Activated naive CD8-positive, alpha-beta T cell treated with anti-CD3 and anti-CD28 coated beads for 36 hours (primary cell): ENCODE measurements around the gene WWOX. TPM values are rescaled to one million over a fixed set of nuclear protein-coding genes. Genes with fewer than 3 reads are reported as not detected.

Experiments
- DNase-seq: peaks from one replicate; pipeline ENCODE4 v3.0.0; 2021
- H3K27ac Mint-ChIP-seq: one replicate; pipeline ENCODE4 v1.8.0; 2022; ENCODE audit warnings: mild to moderate bottlenecking, moderate library complexity, mixed read lengths
- H3K27me3 Mint-ChIP-seq: one replicate; pipeline ENCODE4 v1.8.0; 2022; ENCODE audit warnings: mild to moderate bottlenecking, mixed read lengths
- H3K36me3 Mint-ChIP-seq: one replicate; pipeline ENCODE4 v1.8.0; 2021; ENCODE audit warnings: mild to moderate bottlenecking, mixed read lengths
- H3K4me1 Mint-ChIP-seq: one replicate; pipeline ENCODE4 v1.8.0; 2021; ENCODE audit warnings: mixed read lengths
- H3K4me3 Mint-ChIP-seq: one replicate; pipeline ENCODE4 v1.8.0; 2022; ENCODE audit warnings: mild to moderate bottlenecking, moderate library complexity, mixed read lengths
- H3K9me3 Mint-ChIP-seq: one replicate; pipeline ENCODE4 v1.8.0; 2022; ENCODE audit warnings: mixed read lengths
- total RNA-seq, 2 experiments: library from RNA; stranded (reverse); gene quantifications; one replicate each; pipeline ENCODE4 v1.2.3, GENCODE V29; 2021

WWOX gene
- total RNA-seq, 2 experiments from 2014 or later, result 20.0 to 23.9 TPM

DNA sequence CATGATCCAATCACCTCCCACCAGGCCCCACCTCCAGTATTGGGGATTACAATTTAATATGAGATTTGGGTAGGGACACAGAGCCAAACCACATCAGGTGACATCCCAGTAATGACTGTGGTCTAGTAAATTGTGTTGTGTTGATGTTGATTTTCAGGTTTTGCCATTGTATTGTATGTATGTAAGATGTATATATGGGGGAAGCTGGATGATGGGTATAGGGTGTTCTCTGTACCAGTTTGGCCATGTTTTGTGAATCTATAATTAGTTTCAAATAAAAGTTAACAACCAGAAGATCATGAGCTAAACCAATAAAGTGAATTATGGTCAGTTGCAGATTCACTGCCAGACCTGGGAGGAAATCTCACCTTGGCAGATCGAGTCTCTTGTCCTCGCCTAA, 283.7 kb downstream of the WWOX start:
- H3K36me3 Mint-ChIP-seq, result peaks cover 11% of the 10 kb centered on the region
- H3K9me3 Mint-ChIP-seq, result no peaks in the 10 kb centered on the region
- H3K4me1 Mint-ChIP-seq, result no peaks in the 10 kb centered on the region
- no peak overlapping the region for H3K4me3 Mint-ChIP-seq
- no peaks in the 10 kb centered on the region for H3K27me3 Mint-ChIP-seq
- no peak overlapping the region for H3K27ac Mint-ChIP-seq
- DNase-seq, result no peak

DNA sequence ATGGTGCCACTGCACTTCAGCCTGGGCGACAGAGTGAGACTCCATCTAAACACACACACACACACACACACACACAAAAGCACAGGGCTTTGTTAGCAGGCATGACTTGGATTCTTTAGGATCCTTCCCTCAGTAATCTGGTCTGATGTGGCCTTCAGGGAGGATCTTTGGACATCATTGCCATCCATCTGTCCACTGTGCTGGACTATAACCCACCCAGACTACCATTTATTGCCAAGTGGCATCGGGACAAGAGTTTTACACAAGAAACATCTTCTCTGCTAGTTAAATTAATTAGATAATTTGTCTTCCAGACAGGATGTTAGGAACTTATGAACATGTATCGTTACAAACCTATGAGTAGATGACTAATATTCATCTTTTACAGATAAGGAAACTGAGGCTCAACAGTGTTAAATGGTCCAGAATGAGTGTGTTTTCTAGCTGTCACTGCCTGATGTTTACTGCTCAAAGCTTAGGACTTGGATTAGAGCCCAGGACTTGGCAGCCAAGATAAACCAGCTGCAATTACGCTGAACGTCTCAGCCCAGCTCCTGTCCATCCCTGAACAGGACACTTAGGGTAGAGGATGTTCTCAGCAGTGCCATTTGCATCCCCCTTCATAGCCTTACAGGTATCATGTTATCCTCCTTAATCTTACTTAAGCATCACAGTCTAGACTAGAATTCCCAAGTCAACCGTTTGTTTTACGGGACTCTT, 285.8 kb downstream of the WWOX start:
- Mint-ChIP-seq H3K27me3 (no peaks in the 10 kb centered on the region), H3K4me3 (no peak overlapping the region), H3K9me3 (no peaks in the 10 kb centered on the region), H3K27ac (no peak overlapping the region), H3K4me1 (no peaks in the 10 kb centered on the region), H3K36me3 (peaks cover 21% of the 10 kb centered on the region)
- DNase-seq, result no peak

DNA sequence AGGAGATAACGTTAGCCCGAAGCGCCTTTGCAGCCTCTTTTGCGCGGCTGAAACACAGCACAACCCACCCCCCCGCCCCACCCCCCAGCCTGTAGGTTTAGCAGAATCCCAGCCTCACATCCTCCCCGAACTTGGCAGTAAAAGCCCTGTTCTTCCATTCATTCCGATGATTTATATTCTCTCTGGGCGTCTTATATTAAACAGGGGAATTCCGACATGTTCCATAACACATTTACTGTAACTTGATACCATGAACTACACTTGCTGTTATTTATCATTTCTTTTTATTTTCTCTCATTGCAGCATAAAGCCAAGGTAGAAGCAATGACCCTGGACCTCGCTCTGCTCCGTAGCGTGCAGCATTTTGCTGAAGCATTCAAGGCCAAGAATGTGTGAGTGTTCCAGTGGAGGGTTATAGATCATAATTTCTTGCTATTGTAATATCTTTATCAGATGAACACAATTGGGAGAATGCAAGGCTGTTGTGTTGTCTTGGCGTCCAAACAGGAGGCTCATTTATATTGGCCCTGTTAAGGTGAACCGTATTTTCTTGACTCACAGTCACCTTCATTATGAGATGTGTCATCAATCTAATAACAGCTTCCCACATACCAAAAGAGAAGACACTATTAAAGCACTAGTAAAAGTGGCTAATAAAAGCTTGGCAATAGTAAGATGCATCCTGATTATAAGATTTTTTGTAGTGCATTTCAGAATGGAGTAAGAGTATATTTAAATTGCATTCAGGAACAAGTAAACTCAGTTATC, 287.3 kb downstream of the WWOX start:
- H3K4me3 Mint-ChIP-seq, result no peak overlapping the region
- DNase-seq, result no peak
- H3K27ac Mint-ChIP-seq, result no peak overlapping the region
- H3K4me1 Mint-ChIP-seq, result no peaks in the 10 kb centered on the region
- no peaks in the 10 kb centered on the region for H3K9me3 Mint-ChIP-seq
- H3K36me3 Mint-ChIP-seq, result peaks cover 28% of the 10 kb centered on the region
- no peaks in the 10 kb centered on the region for H3K27me3 Mint-ChIP-seq

DNA sequence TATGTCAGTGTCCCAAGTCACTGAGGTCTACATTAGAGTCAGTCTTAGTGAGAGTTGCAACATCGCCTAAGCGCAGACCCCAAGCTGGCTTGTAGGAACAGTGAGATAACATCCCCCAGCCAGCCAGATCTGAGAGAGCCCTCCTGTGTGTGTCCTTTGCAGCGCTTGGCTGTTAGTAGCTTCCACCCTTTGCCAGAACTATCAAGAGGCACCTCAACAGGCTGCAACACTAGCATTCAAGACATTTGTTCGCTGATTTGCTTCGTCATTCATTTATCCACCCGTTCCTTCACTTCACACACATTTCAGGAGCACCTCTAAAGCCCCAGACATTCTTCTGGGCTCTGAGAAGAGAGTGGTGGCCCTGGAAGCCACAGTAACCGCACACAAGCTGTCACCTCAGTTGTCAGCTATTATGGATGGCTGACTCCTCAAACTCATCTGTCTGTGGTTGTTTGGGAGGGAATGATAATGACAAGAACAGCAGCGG, 289.6 kb downstream of the WWOX start:
- Mint-ChIP-seq H3K36me3 (peaks cover 38% of the 10 kb centered on the region), H3K4me3 (no peak overlapping the region), H3K4me1 (no peaks in the 10 kb centered on the region), H3K27me3 (no peaks in the 10 kb centered on the region), H3K27ac (no peak overlapping the region), H3K9me3 (peaks cover 6% of the 10 kb centered on the region)
- DNase-seq, result no peak

DNA sequence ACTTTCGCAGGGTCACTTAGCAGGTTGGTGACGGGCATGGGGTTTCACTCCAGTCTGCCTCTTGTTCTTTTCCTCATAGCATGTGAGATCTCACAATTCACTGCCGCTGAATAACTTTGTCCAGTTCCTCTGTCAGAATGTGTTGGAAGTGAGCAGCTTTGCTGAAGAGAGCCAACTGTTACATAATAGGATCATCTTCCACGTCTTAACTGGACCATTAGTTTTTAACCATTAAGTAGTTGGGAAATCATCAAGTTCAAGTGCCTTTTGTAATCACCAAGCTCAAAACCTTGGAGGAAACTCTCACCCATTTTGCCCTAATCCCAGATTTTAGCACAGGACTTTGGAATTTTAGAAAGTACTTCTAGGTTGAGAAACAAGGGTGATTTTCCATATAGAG, 290.6 kb downstream of the WWOX start:
- no peak overlapping the region for H3K27ac Mint-ChIP-seq
- peaks cover 6% of the 10 kb centered on the region for H3K9me3 Mint-ChIP-seq
- no peaks in the 10 kb centered on the region for H3K27me3 Mint-ChIP-seq
- no peak overlapping the region for H3K4me3 Mint-ChIP-seq
- H3K4me1 Mint-ChIP-seq, result no peaks in the 10 kb centered on the region
- no peak for DNase-seq
- peaks cover 43% of the 10 kb centered on the region for H3K36me3 Mint-ChIP-seq

DNA sequence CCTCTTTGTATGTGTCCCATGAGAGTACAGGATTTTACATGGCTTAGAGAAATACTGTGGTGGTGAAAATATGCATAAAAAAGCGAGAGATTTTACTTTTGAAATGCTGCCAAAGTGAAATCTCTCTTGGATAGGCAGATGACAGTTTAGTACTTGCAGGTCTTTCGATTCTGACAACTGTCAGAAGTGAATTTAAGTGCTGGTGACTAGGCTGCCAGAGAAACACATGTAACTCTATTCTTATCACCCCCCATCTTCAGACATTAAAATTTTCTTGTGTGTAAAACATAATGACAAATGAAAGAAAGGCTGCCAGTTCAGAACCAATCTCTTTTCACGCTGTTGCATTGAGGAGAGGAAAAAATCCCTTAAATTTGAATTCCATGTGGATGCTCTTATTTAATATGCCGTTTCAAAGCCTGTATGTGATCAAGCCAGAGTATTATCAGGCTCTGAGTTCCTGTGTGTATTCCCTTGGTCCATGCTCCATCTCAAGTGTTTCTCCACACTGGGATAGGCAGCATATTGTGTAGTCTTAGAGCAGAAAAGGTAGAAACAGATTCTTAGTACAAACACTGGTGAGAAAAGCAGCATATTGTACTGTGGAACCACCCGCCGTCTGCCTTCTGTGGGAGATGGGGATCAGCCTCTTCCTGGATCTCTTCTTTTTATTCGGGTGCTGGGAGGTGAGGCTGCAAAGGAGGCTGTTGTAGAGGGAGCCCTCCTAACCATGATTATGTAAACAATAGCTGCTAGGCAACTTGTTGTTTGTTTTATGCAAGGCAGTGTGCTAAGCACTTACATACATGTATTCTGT, 291.3 kb downstream of the WWOX start:
- H3K4me1 Mint-ChIP-seq, result no peaks in the 10 kb centered on the region
- peaks cover 6% of the 10 kb centered on the region for H3K9me3 Mint-ChIP-seq
- no peaks in the 10 kb centered on the region for H3K27me3 Mint-ChIP-seq
- H3K36me3 Mint-ChIP-seq, result peaks cover 44% of the 10 kb centered on the region
- no peak for DNase-seq
- no peak overlapping the region for H3K27ac Mint-ChIP-seq
- no peak overlapping the region for H3K4me3 Mint-ChIP-seq

DNA sequence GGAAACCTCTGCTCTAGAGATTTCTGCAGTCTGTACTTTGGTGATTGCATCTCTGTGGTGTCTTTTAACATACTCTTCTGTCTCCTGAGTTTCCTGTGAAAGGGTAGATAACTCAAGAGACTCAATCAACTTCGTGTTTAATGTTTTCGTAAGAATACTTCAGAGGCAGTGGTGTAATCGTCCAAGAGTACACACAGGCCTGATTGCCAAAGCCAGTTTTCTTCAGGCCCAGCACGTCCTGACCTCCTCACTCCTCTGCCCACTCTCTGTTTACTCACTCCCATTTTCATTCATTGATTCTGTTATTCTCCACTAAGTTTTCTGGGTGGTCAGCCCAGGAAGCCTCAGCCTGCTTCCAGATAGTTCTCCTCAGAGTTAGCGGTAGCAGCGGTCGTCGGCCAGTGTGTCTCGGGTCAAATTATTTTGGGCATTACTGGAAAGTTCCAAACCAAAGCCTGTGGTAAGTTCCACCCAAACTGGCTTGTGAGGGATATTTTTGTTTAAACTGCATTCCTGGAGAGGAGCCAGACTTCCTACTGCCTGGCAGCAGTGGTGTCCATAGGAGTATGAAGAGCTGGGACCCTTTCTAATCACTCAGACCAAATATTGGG, 293.2 kb downstream of the WWOX start:
- Mint-ChIP-seq H3K4me1 (no peaks in the 10 kb centered on the region), H3K27ac (no peak overlapping the region), H3K9me3 (peaks cover 6% of the 10 kb centered on the region), H3K4me3 (no peak overlapping the region), H3K27me3 (no peaks in the 10 kb centered on the region), H3K36me3 (peaks cover 35% of the 10 kb centered on the region)
- no peak for DNase-seq

DNA sequence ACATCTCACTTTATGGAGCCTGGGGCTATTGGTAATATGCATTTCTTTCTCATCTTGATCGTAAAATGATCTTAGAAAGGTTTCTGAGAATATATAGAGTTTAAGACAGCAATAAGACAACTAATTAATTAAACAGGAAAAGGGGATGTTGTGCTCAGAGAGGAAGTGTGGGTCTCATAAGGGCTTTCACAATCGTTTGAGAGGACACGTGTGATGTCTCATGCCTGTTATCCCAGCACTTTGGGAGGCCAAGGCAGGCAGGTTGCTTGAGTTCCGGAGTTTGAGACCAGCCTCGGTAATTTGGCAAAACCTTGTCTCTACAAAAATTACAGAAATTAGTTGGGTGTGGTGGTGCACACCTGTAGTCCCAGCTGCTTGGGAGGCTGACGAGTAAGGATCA, 295.6 kb downstream of the WWOX start:
- H3K4me1 Mint-ChIP-seq, result no peaks in the 10 kb centered on the region
- H3K9me3 Mint-ChIP-seq, result peaks cover 6% of the 10 kb centered on the region
- peaks cover 26% of the 10 kb centered on the region for H3K36me3 Mint-ChIP-seq
- no peak for DNase-seq
- H3K27ac Mint-ChIP-seq, result no peak overlapping the region
- no peaks in the 10 kb centered on the region for H3K27me3 Mint-ChIP-seq
- no peak overlapping the region for H3K4me3 Mint-ChIP-seq

DNA sequence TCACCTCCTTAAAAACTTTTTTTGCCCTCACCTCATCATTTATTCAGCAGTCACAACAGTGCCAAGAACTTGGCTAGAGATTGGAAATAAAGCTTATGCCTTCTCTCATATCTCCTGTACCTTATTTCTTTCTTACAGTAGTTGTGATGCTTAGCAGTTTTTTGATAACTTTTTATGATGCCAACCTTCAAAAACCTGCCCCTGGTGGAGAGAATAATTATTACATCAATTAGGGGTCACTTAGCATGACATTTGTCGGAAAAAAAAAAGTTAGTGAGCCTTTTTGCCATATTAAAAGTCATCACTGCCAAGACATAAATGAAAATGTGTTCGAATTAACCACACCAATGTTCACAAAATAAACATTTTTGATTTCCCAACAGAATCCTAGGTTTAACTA, 296.6 kb downstream of the WWOX start:
- no peak for DNase-seq
- H3K27ac Mint-ChIP-seq, result no peak overlapping the region
- peaks cover 6% of the 10 kb centered on the region for H3K9me3 Mint-ChIP-seq
- no peaks in the 10 kb centered on the region for H3K27me3 Mint-ChIP-seq
- no peaks in the 10 kb centered on the region for H3K4me1 Mint-ChIP-seq
- peaks cover 19% of the 10 kb centered on the region for H3K36me3 Mint-ChIP-seq
- no peak overlapping the region for H3K4me3 Mint-ChIP-seq

DNA sequence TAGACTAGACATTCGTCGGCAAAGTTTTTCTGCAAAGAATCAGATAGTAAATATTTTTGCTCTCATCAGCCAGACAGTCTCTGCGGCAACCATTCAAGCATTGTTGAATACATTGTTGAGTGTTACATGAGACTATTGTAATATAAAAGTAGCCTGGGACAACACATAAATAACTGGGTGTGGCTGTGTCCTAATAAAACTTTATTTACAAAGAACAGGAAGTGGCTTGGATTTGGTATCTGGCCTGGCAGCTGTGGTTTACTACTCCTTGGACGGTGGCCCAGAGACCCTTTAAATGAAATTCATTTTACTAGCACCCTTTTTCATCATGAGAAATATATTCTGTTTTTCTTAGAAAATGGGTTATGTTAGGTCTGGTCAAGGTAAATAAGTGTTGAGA, 297.2 kb downstream of the WWOX start:
- Mint-ChIP-seq H3K9me3 (peaks cover 6% of the 10 kb centered on the region), H3K27ac (no peak overlapping the region), H3K4me3 (no peak overlapping the region), H3K36me3 (peaks cover 17% of the 10 kb centered on the region), H3K27me3 (no peaks in the 10 kb centered on the region), H3K4me1 (no peaks in the 10 kb centered on the region)
- no peak for DNase-seq

DNA sequence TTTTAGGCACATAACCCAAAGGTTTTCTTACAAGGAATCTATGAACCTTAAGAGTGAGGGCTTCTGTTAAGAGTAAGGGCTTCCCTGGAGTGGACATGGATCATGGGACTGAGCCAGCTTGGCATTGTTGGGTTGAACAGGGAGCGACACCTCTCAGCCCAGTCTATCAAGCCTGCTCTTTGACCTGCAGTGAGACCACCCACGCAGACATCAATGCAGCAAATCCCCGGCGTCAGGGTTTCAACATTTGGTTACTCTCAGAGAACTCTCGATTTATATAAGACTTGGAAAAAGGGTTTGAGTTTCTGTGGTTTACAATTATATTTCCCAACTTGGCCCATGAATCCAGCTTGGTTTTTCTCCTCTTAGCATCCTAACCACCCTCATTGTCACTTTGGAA, 299.9 kb downstream of the WWOX start:
- Mint-ChIP-seq H3K4me1 (no peaks in the 10 kb centered on the region), H3K27ac (no peak overlapping the region), H3K36me3 (peaks cover 6% of the 10 kb centered on the region), H3K27me3 (no peaks in the 10 kb centered on the region), H3K4me3 (no peak overlapping the region), H3K9me3 (no peaks in the 10 kb centered on the region)
- no peak for DNase-seq

DNA sequence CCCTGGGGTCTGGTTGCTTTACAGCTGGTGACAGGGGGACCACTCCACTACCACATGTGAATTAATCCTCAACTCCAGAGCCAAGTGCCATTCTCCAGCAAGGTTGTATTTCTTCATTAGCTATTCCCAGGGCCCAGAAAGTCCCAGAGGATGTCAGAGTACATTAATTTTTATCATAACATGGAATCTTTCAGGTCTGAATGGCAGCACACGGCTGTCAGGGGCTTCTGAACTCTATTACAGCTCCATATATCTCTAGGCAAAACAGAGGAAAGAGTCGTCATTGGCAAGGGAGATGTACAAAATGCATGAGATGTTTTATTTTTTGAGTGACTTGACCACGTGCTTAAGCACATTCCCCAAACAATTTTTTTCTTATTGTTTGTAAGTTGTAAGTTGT, 303.4 kb downstream of the WWOX start:
- Mint-ChIP-seq H3K9me3 (peaks cover 2% of the 10 kb centered on the region), H3K27ac (no peak overlapping the region), H3K27me3 (no peaks in the 10 kb centered on the region), H3K4me1 (no peaks in the 10 kb centered on the region), H3K4me3 (no peak overlapping the region), H3K36me3 (peaks cover 6% of the 10 kb centered on the region)
- DNase-seq, result no peak

DNA sequence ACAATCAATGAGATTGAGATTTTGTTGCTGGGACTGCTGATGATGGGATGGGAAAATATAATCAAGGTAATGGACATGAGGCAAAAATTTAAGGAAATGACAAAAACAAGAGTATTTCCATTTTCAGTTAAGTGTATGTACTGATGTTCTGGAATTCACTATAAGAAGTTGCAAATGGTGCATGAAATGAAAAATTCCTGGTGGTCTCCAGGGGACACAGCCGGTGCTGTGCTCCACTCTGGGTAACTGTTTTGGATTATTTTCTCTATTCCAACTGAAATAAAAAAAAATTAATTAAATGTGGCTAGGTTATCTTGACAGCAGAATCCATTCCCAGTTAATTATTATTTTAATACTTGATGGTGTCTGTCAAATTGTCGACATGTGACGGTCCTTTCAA, 305.6 kb downstream of the WWOX start:
- H3K9me3 Mint-ChIP-seq, result peaks cover 6% of the 10 kb centered on the region
- DNase-seq, result no peak
- H3K4me3 Mint-ChIP-seq, result no peak overlapping the region
- H3K27me3 Mint-ChIP-seq, result no peaks in the 10 kb centered on the region
- H3K27ac Mint-ChIP-seq, result no peak overlapping the region
- H3K36me3 Mint-ChIP-seq, result peaks cover 20% of the 10 kb centered on the region
- no peaks in the 10 kb centered on the region for H3K4me1 Mint-ChIP-seq

DNA sequence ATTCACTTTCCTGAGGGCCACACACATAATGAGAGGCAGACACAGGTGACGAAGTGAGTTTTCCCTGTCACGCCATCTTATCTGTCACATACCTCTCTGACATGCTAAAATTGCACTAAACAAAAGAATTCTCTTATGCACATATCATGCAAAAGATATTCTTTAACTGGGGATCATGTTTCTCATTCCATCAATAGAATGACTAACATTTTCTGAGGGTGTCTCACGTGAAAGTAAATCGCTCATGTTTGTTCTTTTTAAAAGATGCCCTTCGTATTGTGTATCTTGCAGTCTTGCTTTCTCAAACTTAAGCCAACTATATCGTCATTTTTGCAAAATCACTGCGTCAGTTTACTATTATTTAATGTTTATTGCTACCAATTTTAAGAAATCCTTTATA, 306.4 kb downstream of the WWOX start:
- no peaks in the 10 kb centered on the region for H3K27me3 Mint-ChIP-seq
- no peak overlapping the region for H3K4me3 Mint-ChIP-seq
- H3K9me3 Mint-ChIP-seq, result peaks cover 7% of the 10 kb centered on the region
- H3K27ac Mint-ChIP-seq, result no peak overlapping the region
- no peak for DNase-seq
- peaks cover 22% of the 10 kb centered on the region for H3K36me3 Mint-ChIP-seq
- no peaks in the 10 kb centered on the region for H3K4me1 Mint-ChIP-seq

DNA sequence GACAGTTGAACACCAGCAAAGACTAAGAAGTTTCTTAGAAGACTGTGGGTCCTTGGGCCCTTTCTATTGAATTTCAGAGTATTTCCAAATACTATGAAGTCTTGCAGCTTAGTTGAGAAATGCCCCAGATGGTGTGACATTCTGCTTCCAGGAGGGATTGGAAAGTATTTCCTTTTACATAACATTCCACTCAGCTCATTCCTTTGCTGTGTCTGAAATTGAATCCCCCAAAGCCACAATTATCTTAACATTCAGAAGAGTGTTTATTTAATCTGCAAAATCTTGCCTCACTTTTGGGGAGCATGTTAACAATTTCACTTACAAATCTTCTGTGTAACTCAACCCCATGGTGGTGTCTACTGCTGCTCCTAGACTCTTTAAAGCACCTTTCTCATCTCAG, 307.7 kb downstream of the WWOX start:
- Mint-ChIP-seq H3K36me3 (peaks cover 25% of the 10 kb centered on the region), H3K9me3 (peaks cover 10% of the 10 kb centered on the region), H3K4me3 (no peak overlapping the region), H3K4me1 (no peaks in the 10 kb centered on the region), H3K27me3 (no peaks in the 10 kb centered on the region), H3K27ac (no peak overlapping the region)
- no peak for DNase-seq
